GM12878 (cell line): ENCODE results near the gene PHOX2B. TPM values are rescaled to one million over a fixed set of nuclear protein-coding genes. Genes with fewer than 3 reads are reported as not detected.

Experiments
- ATAC-seq: fragments of 200-7000 bp; cut with Tn5 transposase; 3 replicates; pipeline ENCODE4 v1.9.1; 2020; ENCODE audit warnings: mild to moderate bottlenecking, moderate library complexity
- BruUV-seq: library from RNA; stranded (reverse); fragments of 400-500 nt; replicated peaks from 2 replicates; lab custom pipeline; 2021; lab: Mats Ljungman, UMichigan
- CTCF ChIA-PET: fragments of 300-600 bp; sonication (Branson Sonifier 250); formaldehyde crosslinking; extraction: SDS; loops from one replicate; lab custom pipeline; 2021; ENCODE audit warnings: inconsistent platforms; lab: Yijun Ruan, JAX
- POLR2A ChIA-PET: fragments of 350-600 bp; formaldehyde crosslinking; extraction: SDS; loops from one replicate; lab custom pipeline; 2021; ENCODE audit warnings: inconsistent platforms; lab: Charles Lee
- RAD21 ChIA-PET: fragments of 300-600 bp; sonication (Branson Sonifier 250); formaldehyde crosslinking; loops from one replicate; lab custom pipeline; 2023; ENCODE audit warnings: antibody characterized with exemption; ENCODE audit not compliant: unreplicated experiment; lab: Charles Lee
- SMC1A ChIA-PET: fragments of 300-600 bp; sonication (Branson Sonifier 250); formaldehyde crosslinking; loops from one replicate; lab custom pipeline; 2023; ENCODE audit not compliant: unreplicated experiment, uncharacterized antibody; lab: Charles Lee
- DNase-seq: peaks from one replicate; pipeline ENCODE4 v3.0.0-alpha.2; 2011; ENCODE audit warnings: low read depth, low spot score
- FAIRE-seq: peaks from 3 replicates; lab custom pipeline; 2011; peaks lifted over from hg19 to GRCh38; lab: Jason Lieb, UNC
- H2AFZ ChIP-seq: 2 replicates; pipeline ENCODE4 v1.6.0; 2011; ENCODE audit warnings: low read depth, low read length, control low read depth; ENCODE audit not compliant: control insufficient read depth
- H3K27ac ChIP-seq: 2 replicates; pipeline ENCODE4 v1.5.1; 2011; ENCODE audit warnings: control low read depth; ENCODE audit not compliant: control insufficient read depth, insufficient read depth
- H3K27me3 ChIP-seq, 2 experiments: replicated peaks in 1 of 2; 2 replicates each; pipeline versions ENCODE4 v1.6.0 to v1.6.1; 2011; ENCODE audit warnings: low read length in 1 of 2; ENCODE audit not compliant: control insufficient read depth in 2 of 2, insufficient read depth in 2 of 2
- H3K36me3 ChIP-seq, 2 experiments: 2 replicates each; pipeline ENCODE4 v1.5.1; 2011; ENCODE audit warnings: low read length in 1 of 2; ENCODE audit not compliant: control insufficient read depth in 2 of 2, insufficient read depth in 2 of 2
- H3K4me1 ChIP-seq: 2 replicates; pipeline ENCODE4 v1.6.1; 2011; ENCODE audit warnings: mild to moderate bottlenecking, low read length, moderate library complexity, mixed read lengths; ENCODE audit not compliant: control insufficient read depth, insufficient read depth
- H3K4me2 ChIP-seq: 2 replicates; pipeline ENCODE4 v1.6.0; 2011; ENCODE audit warnings: control low read depth; ENCODE audit not compliant: control insufficient read depth, insufficient read depth
- H3K4me3 ChIP-seq: fragments of 200-600 bp; sonication (generic); 2 replicates; pipeline ENCODE4 v1.5.1; 2016
- H3K79me2 ChIP-seq: 2 replicates; pipeline ENCODE4 v1.6.0; 2011; ENCODE audit warnings: low read length; ENCODE audit not compliant: control insufficient read depth, insufficient read depth
- H3K9ac ChIP-seq: 2 replicates; pipeline ENCODE4 v1.8.0; 2011; ENCODE audit warnings: low read length, control low read depth, mixed read lengths; ENCODE audit not compliant: control insufficient read depth, insufficient read depth
- H3K9me3 ChIP-seq: replicated peaks from 3 replicates; pipeline ENCODE4 v1.5.1; 2011; ENCODE audit warnings: mild to moderate bottlenecking, low read length; ENCODE audit not compliant: control insufficient read depth, insufficient read depth
- H4K20me1 ChIP-seq: 2 replicates; pipeline ENCODE4 v1.6.0; 2011; ENCODE audit not compliant: control insufficient read depth, insufficient read depth
- BMI1 ChIP-seq: fragments of 450-650 bp; IDR thresholded peaks from 2 replicates; pipeline ENCODE4 v1.6.1; 2016; ENCODE audit warnings: mild to moderate bottlenecking, moderate library complexity, borderline replicate concordance
- EED ChIP-seq: sonication (generic); IDR thresholded peaks from 2 replicates; pipeline ENCODE4 v1.6.1; 2016; ENCODE audit warnings: antibody characterized with exemption, low read depth
- KDM1A ChIP-seq: fragments of 200-600 bp; sonication (generic); IDR thresholded peaks from 2 replicates; pipeline ENCODE4 v1.6.1; 2016; ENCODE audit warnings: borderline replicate concordance
- MXI1 ChIP-seq: fragments of 150-350 bp; IDR thresholded peaks from 2 replicates; pipeline ENCODE4 v1.6.1; 2011; ENCODE audit warnings: low read depth, mild to moderate bottlenecking, inconsistent platforms, low read length, improper control_type of control experiment
- MYC ChIP-seq: IDR thresholded peaks from 2 replicates; pipeline ENCODE4 v1.6.1; 2011; ENCODE audit warnings: mild to moderate bottlenecking, low read length, moderate library complexity, inconsistent platforms; ENCODE audit not compliant: insufficient read depth, insufficient replicate concordance, insufficient read length, severe bottlenecking
- PAX8 ChIP-seq: fragments of 450-650 bp; IDR thresholded peaks from 2 replicates; pipeline ENCODE4 v1.6.1; 2017; ENCODE audit warnings: mild to moderate bottlenecking, moderate library complexity
- RB1 ChIP-seq: fragments of 450-650 bp; formaldehyde crosslinking; IDR thresholded peaks from 2 replicates; pipeline ENCODE4 v1.6.1; 2017; ENCODE audit warnings: mild to moderate bottlenecking, borderline replicate concordance
- RFX5 ChIP-seq: IDR thresholded peaks from 2 replicates; pipeline ENCODE4 v1.6.1; 2011; ENCODE audit warnings: low read depth, low read length, improper control_type of control experiment
- STAT3 ChIP-seq: IDR thresholded peaks from 2 replicates; pipeline ENCODE4 v1.6.1; 2011; ENCODE audit warnings: low read depth, low read length, improper control_type of control experiment
- ZNF622 ChIP-seq: fragments of 450-650 bp; IDR thresholded peaks from 2 replicates; pipeline ENCODE4 v1.6.1; 2017; ENCODE audit warnings: mild to moderate bottlenecking, inconsistent platforms
- ZZZ3 ChIP-seq: IDR thresholded peaks from 2 replicates; pipeline ENCODE4 v1.6.1; 2011; ENCODE audit warnings: low read depth; ENCODE audit not compliant: control insufficient read depth, insufficient read length
- WGBS: methylation state at CpG from one replicate; pipeline ENCODE4 v1.1.6; 2016; ENCODE audit warnings: low lambda C conversion rate; ENCODE audit not compliant: insufficient replicate concordance, insufficient coverage; ENCODE audit errors: missing lambda C conversion rate; 5-methylcytosine and 5-hydroxymethylcytosine counted together
- in situ Hi-C: fragments of 300-500 bp; cut with MboI; formaldehyde crosslinking; loops from 9 replicates; pipeline ENCODE4 v1.14.3; 2018; ENCODE audit warnings: mixed read lengths
- intact Hi-C: fragments of 100-400 bp; cut with micrococcal nuclease; formaldehyde crosslinking; loops from one replicate; pipeline ENCODE4 v1.14.2; 2022; ENCODE audit not compliant: unreplicated experiment
- polyA plus RNA-seq, 11 experiments: library from polyadenylated mRNA; depleted of rRNA in 4 of 11; unstranded in 6 of 11; stranded (reverse) in 5 of 11; fragments of >200 nt; fragmentation: Nextera tagmentation in 4 of 11; fragmentation: Illumina TruSeq in 1 of 11; extraction: Ambion mirVana in 4 of 11; extraction: Trizol in 1 of 11; gene quantifications; 1 replicate in 1 of 11; 2 replicates in 10 of 11; pipeline versions ENCODE4 v1.2.1 to v1.2.3, GENCODE V29; 2011 to 2016; ENCODE audit warnings: inconsistent platforms in 2 of 11, missing spikeins in 2 of 11, low read depth in 1 of 11
- total RNA-seq, 4 experiments: library from RNA; depleted of rRNA in 3 of 4; stranded (reverse); fragments of >200 nt in 3 of 4; fragmentation: Illumina TruSeq in 1 of 4; extraction: Trizol in 1 of 4; gene quantifications; 2 replicates each; pipeline versions ENCODE4 v1.2.1 to v1.2.3, GENCODE V29; 2013 to 2021
- TF ChIP-seq, protein P1 (sequence below): fragments of 450-650 bp; formaldehyde crosslinking; IDR thresholded peaks from 2 replicates; pipeline ENCODE4 v1.5.0; 2022; ENCODE audit warnings: mild to moderate bottlenecking, missing genetic modification characterization
- TF ChIP-seq, protein P2 (sequence below): fragments of 450-650 bp; IDR thresholded peaks from 2 replicates; pipeline ENCODE4 v1.6.1; 2018; ENCODE audit warnings: borderline replicate concordance, mild to moderate bottlenecking; ENCODE audit not compliant: partially characterized antibody

Gene PHOX2B
- total and polyA plus RNA-seq, 10 of the 15 experiments (the other 5 are each of a cell fraction or from before 2014, with no cell fraction given), result not detected

GRCh38 chr4:41722181-41722580, 26.3 kb downstream of the PHOX2B start:
- Histone ChIP-seq H3K4me1 (no peaks in the 10 kb centered on the region), H3K9ac (no peak overlapping the region), H3K9me3 (no peaks in the 10 kb centered on the region), H3K79me2 (no peaks in the 10 kb centered on the region), H3K4me3 (no peak overlapping the region), H3K27ac (no peak overlapping the region), H3K36me3 (no peaks in the 10 kb centered on the region), H3K27me3 (no peaks in the 10 kb centered on the region; a peak in 1 of 4 replicates), H2AFZ (no peak overlapping the region), H3K4me2 (no peak overlapping the region), H4K20me1 (no peaks in the 10 kb centered on the region)
- in situ Hi-C loops, result no loop called here
- no peak for DNase-seq
- TF ChIP-seq PAX8, result no peak
- TF ChIP-seq ZNF622, result no peak
- TF ChIP-seq, protein P1, sequence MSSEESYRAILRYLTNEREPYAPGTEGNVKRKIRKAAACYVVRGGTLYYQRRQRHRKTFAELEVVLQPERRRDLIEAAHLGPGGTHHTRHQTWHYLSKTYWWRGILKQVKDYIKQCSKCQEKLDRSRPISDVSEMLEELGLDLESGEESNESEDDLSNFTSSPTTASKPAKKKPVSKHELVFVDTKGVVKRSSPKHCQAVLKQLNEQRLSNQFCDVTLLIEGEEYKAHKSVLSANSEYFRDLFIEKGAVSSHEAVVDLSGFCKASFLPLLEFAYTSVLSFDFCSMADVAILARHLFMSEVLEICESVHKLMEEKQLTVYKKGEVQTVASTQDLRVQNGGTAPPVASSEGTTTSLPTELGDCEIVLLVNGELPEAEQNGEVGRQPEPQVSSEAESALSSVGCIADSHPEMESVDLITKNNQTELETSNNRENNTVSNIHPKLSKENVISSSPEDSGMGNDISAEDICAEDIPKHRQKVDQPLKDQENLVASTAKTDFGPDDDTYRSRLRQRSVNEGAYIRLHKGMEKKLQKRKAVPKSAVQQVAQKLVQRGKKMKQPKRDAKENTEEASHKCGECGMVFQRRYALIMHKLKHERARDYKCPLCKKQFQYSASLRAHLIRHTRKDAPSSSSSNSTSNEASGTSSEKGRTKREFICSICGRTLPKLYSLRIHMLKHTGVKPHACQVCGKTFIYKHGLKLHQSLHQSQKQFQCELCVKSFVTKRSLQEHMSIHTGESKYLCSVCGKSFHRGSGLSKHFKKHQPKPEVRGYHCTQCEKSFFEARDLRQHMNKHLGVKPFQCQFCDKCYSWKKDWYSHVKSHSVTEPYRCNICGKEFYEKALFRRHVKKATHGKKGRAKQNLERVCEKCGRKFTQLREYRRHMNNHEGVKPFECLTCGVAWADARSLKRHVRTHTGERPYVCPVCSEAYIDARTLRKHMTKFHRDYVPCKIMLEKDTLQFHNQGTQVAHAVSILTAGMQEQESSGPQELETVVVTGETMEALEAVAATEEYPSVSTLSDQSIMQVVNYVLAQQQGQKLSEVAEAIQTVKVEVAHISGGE (CRISPR knock-in tag), result no peak
- no peak for TF ChIP-seq KDM1A
- FAIRE-seq, result no peak
- ChIA-PET CTCF (no interaction called here), RAD21 (no interaction called here), SMC1A (interaction anchor here (0.6 kb wide), 1 partner anchor 25 kb away, joined by 3 read pairs; no protein-coding TSS in a partner anchor), POLR2A (no interaction called here)
- ATAC-seq, result no peak
- 44% methylated on average over 1 of the region's 1 CpG for WGBS
- BruUV-seq, result no TSS peak
- intact Hi-C loops, result no loop called here

DNA sequence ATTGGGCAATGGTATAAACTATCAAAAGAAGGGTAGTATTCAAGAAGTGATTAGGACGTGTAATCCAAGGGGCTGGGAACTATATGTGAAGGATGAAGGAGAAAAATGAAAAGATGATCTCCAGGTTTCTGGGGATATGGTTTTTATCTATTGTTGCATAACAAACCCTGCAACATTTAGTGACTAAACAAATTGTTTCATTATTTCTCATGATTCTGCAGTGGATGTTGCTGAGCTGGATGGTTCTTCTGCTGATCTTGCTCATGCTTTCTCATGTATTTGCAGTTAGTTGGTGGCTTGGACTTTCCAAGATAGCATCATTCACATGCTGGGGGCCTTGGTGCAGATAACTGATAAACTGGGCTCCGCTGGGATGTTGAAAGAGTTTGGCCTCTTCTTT, 29.1 kb downstream of the PHOX2B start:
- Histone ChIP-seq H3K9me3 (no peaks in the 10 kb centered on the region), H3K9ac (no peak overlapping the region), H3K4me2 (no peak overlapping the region), H3K36me3 (no peaks in the 10 kb centered on the region), H3K79me2 (no peaks in the 10 kb centered on the region), H3K27me3 (no peaks in the 10 kb centered on the region; a peak in 2 of 4 replicates), H3K27ac (no peak overlapping the region), H3K4me1 (no peaks in the 10 kb centered on the region), H4K20me1 (no peaks in the 10 kb centered on the region), H3K4me3 (no peak overlapping the region), H2AFZ (no peak overlapping the region)
- no peak for ATAC-seq
- 3% methylated on average over 2 of the region's 2 CpGs for WGBS
- in situ Hi-C loops (no loop called here), intact Hi-C loops (no loop called here)
- no peak for DNase-seq
- SMC1A ChIA-PET, result no interaction called here
- CTCF ChIA-PET, result no interaction called here
- BruUV-seq, result no TSS peak
- POLR2A ChIA-PET, result no interaction called here
- RAD21 ChIA-PET, result no interaction called here
- FAIRE-seq, result no peak
- no peak for TF ChIP-seq BMI1
- no peak for TF ChIP-seq EED
- TF ChIP-seq RB1, result no peak
- TF ChIP-seq, protein P2, sequence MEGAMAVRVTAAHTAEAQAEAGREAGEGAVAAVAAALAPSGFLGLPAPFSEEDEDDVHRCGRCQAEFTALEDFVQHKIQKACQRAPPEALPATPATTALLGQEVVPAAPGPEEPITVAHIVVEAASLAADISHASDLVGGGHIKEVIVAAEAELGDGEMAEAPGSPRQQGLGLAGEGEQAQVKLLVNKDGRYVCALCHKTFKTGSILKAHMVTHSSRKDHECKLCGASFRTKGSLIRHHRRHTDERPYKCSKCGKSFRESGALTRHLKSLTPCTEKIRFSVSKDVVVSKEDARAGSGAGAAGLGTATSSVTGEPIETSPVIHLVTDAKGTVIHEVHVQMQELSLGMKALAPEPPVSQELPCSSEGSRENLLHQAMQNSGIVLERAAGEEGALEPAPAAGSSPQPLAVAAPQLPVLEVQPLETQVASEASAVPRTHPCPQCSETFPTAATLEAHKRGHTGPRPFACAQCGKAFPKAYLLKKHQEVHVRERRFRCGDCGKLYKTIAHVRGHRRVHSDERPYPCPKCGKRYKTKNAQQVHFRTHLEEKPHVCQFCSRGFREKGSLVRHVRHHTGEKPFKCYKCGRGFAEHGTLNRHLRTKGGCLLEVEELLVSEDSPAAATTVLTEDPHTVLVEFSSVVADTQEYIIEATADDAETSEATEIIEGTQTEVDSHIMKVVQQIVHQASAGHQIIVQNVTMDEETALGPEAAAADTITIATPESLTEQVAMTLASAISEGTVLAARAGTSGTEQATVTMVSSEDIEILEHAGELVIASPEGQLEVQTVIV, result no peak
- TF ChIP-seq RFX5, result no peak
- TF ChIP-seq ZZZ3, result no peak
- no peak for TF ChIP-seq STAT3
- TF ChIP-seq MXI1, result no peak
- TF ChIP-seq MYC, result no peak
